Lower leg skin (tissue), 4 donors: ENCODE data around the gene SOWAHA. TPM values are rescaled to one million over a fixed set of nuclear protein-coding genes. Genes with fewer than 3 reads are reported as not detected.

ENCODE experiments used
- DNase-seq, 2 donors: peaks; one replicate each; pipeline ENCODE4 v3.0.0-alpha.2; 2019; ENCODE audit warnings: low spot score in 2 of 2
- H3K4me3 ChIP-seq: fragments of 200-600 bp; sonication (generic); 2 replicates; pipeline ENCODE4 v1.5.1; 2017; ENCODE audit warnings: mild to moderate bottlenecking, low read depth; ENCODE audit not compliant: poor library complexity, severe bottlenecking
- POLR2A ChIP-seq, 2 donors: fragments of 450-650 bp; IDR thresholded peaks; one replicate each; pipeline ENCODE4 v1.6.1; 2016 to 2017; ENCODE audit warnings: antibody characterized with exemption in 2 of 2, mild to moderate bottlenecking in 1 of 2, moderate library complexity in 1 of 2
- WGBS, 2 donors: methylation state at CpG; one replicate each; pipeline ENCODE4 v1.1.5; 2018; 5-methylcytosine and 5-hydroxymethylcytosine counted together
- intact Hi-C: fragments of 100-400 bp; cut with DNase I; formaldehyde crosslinking; loops from one replicate; pipeline ENCODE4 v1.15.0; 2023; ENCODE audit warnings: low total_unique reads
- total RNA-seq, 4 donors: library from RNA; depleted of rRNA; stranded (reverse); fragments of >200 nt; gene quantifications; one replicate each; pipeline ENCODE4 v1.1.0, GENCODE V29; 2016
- TF ChIP-seq, protein P1 (sequence below), 3 donors: fragments of 450-650 bp; IDR thresholded peaks; one replicate each; pipeline ENCODE4 v1.5.1; 2016; ENCODE audit warnings: antibody characterized with exemption in 3 of 3, mild to moderate bottlenecking in 3 of 3, moderate library complexity in 2 of 3

Gene SOWAHA
- total RNA-seq, 4 donors from 2014 or later, result 0.08 to 1.0 (median 0.79) TPM

DNA sequence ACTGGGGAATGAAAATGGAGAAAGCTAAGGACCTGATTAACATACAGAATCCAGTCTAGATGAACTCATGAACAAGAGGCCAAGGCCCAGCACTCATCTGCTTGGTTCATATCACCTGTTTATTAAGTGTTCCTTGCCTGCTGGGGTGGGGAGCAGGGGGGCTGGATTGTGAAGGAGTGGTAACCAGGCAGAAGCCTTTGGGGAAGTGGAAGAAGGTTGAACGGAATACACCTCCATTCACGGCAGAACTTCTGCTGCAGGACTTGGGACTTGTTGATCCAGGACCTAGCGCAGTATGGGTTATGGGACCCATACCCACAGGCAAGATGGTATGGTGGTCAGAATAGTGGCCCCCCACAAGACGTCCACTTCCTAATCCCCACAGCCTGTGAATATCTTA, 27.2 kb upstream of the SOWAHA start:
- WGBS, 2 donors, result 92 to 94% methylated on average over 4 of the region's 4 CpGs
- intact Hi-C loops, result no loop called here
- peak in 1 of 2 donors; percentile 45 for DNase-seq
- no peak for TF ChIP-seq POLR2A (IDR thresholded peaks at IDR 0.05)
- TF ChIP-seq, protein P1, sequence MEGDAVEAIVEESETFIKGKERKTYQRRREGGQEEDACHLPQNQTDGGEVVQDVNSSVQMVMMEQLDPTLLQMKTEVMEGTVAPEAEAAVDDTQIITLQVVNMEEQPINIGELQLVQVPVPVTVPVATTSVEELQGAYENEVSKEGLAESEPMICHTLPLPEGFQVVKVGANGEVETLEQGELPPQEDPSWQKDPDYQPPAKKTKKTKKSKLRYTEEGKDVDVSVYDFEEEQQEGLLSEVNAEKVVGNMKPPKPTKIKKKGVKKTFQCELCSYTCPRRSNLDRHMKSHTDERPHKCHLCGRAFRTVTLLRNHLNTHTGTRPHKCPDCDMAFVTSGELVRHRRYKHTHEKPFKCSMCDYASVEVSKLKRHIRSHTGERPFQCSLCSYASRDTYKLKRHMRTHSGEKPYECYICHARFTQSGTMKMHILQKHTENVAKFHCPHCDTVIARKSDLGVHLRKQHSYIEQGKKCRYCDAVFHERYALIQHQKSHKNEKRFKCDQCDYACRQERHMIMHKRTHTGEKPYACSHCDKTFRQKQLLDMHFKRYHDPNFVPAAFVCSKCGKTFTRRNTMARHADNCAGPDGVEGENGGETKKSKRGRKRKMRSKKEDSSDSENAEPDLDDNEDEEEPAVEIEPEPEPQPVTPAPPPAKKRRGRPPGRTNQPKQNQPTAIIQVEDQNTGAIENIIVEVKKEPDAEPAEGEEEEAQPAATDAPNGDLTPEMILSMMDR (IDR thresholded peaks at IDR 0.05), result no peak
- no peak overlapping the region for H3K4me3 ChIP-seq

- TF ChIP-seq, protein P1 (IDR thresholded peaks at IDR 0.05), result no peak
- no peak for TF ChIP-seq POLR2A (IDR thresholded peaks at IDR 0.05)
These were observed 26.0 kb upstream of the SOWAHA start for GRCh38 chr5:132787076-132787475.

GRCh38 chr5:132788508-132788907, 24.6 kb upstream of the SOWAHA start:
- DNase-seq, result peak in 1 of 2 donors; percentile 45
- WGBS, 2 donors, result 96 to 100% methylated on average over 1 of the region's 1 CpG
- intact Hi-C loops, result no loop called here
- no peak for TF ChIP-seq POLR2A (IDR thresholded peaks at IDR 0.05)
- TF ChIP-seq, protein P1 (IDR thresholded peaks at IDR 0.05), result no peak
- H3K4me3 ChIP-seq, result no peak overlapping the region

More at GRCh38 chr5:132787076-132787475, 26.0 kb upstream of the SOWAHA start:
- 94 to 95% methylated on average over 1 of the region's 1 CpG for WGBS, 2 donors
- H3K4me3 ChIP-seq, result no peak overlapping the region
- DNase-seq, result peak in 1 of 2 donors; percentile 26
- intact Hi-C loops, result no loop called here

GRCh38 chr5:132788990-132789886, 23.9 kb upstream of the SOWAHA start:
- TF ChIP-seq POLR2A (IDR thresholded peaks at IDR 0.05), result no peak
- TF ChIP-seq, protein P1 (IDR thresholded peaks at IDR 0.05), result no peak
- peak in 1 of 2 donors; percentile 45 for DNase-seq
- no peak overlapping the region for H3K4me3 ChIP-seq
- WGBS, 2 donors, result 90 to 94% methylated on average over 8 of the region's 8 CpGs
- intact Hi-C loops, result no loop called here

- no peak for DNase-seq
- intact Hi-C loops, result no loop called here
- TF ChIP-seq POLR2A (IDR thresholded peaks at IDR 0.05), result no peak
- TF ChIP-seq, protein P1 (IDR thresholded peaks at IDR 0.05), result no peak
- no peak overlapping the region for H3K4me3 ChIP-seq
- 74% methylated on average over 2 of the region's 2 CpGs for WGBS, 2 donors
These were observed 22.8 kb upstream of the SOWAHA start for GRCh38 chr5:132790201-132790865.
